ENCODE measurements around the gene ZSWIM5. TPM values are rescaled to one million over a fixed set of nuclear protein-coding genes. Genes with fewer than 3 reads are reported as not detected.

The ZSWIM5 gene
- polyA plus RNA-seq, 1 experiment = 0.15 TPM

- ChIA-PET CTCF (interaction anchor here (0.6 kb wide), 2 partner anchors 11 to 481 kb away, joined by 3 to 4 read pairs; no protein-coding TSS in a partner anchor), POLR2A (no interaction called here)
- TF ChIP-seq CTCF (IDR thresholded peaks at IDR 0.05; ENCODE audit: insufficient read depth, low read depth, low read length) = no peak
- H3K36me3 ChIP-seq (ENCODE audit: control insufficient read depth, insufficient read depth, low read length) = no peaks in the 10 kb centered on the region
- peaks cover 8% of the 10 kb centered on the region for H3K27me3 ChIP-seq (ENCODE audit: control insufficient read depth, insufficient read depth, low read length)
- DNase-seq (ENCODE audit: low read depth) = no peak
- H3K4me3 ChIP-seq (ENCODE audit: low read depth, low read length) = no peak overlapping the region
Measured at GRCh38 chr1:45200906-45201500, 5.4 kb downstream of the ZSWIM5 start.

GRCh38 chr1:45200435-45200834 is 6.0 kb downstream of the ZSWIM5 start:
- no peak for DNase-seq (ENCODE audit: low read depth)
- ChIA-PET CTCF (interaction anchor here (0.6 to 0.7 kb wide), 2 partner anchors 11 to 186 kb away, joined by 4 read pairs; no protein-coding TSS in a partner anchor), POLR2A (no interaction called here)
- TF ChIP-seq CTCF (IDR thresholded peaks at IDR 0.05; ENCODE audit: insufficient read depth, low read depth, low read length) = no peak
- Histone ChIP-seq H3K27me3 (ENCODE audit: control insufficient read depth, insufficient read depth, low read length) (peaks cover 8% of the 10 kb centered on the region), H3K4me3 (ENCODE audit: low read depth, low read length) (no peak overlapping the region), H3K36me3 (ENCODE audit: control insufficient read depth, insufficient read depth, low read length) (no peaks in the 10 kb centered on the region)

DNA sequence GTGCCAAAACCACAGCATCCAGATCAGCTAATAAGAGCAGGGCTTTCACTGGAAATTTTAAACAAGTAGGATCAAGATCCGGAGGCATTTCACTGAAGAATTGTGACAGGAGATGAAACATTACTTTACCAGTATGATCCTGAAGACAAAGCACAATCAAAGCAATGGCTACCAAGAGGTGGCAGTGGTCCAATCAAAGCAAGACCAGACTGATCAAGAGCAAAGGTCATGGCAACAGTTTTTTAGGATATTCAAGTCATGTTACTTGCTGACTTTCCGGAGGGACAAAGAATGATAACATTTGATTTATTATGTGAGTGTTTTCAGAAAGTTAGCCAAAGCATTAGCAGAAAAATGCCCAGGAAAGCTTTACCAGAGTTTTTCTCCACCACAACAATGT is 8.2 kb downstream of the ZSWIM5 start:
- Histone ChIP-seq H3K27me3 (ENCODE audit: control insufficient read depth, insufficient read depth, low read length) (peaks cover 2% of the 10 kb centered on the region; the same call in 1 of the 2 replicates), H3K4me3 (ENCODE audit: low read depth, low read length) (no peak overlapping the region), H3K36me3 (ENCODE audit: control insufficient read depth, insufficient read depth, low read length) (no peaks in the 10 kb centered on the region)
- ChIA-PET POLR2A (no interaction called here), CTCF (no interaction called here)
- no peak for DNase-seq (ENCODE audit: low read depth)
- TF ChIP-seq CTCF (IDR thresholded peaks at IDR 0.05; ENCODE audit: insufficient read depth, low read depth, low read length) = no peak

GRCh38 chr1:45196863-45197262 is 9.5 kb downstream of the ZSWIM5 start:
- Histone ChIP-seq H3K4me3 (ENCODE audit: low read depth, low read length) (no peak overlapping the region), H3K27me3 (ENCODE audit: control insufficient read depth, insufficient read depth, low read length) (peaks cover 2% of the 10 kb centered on the region; the same call in 1 of the 2 replicates), H3K36me3 (ENCODE audit: control insufficient read depth, insufficient read depth, low read length) (no peaks in the 10 kb centered on the region)
- ChIA-PET POLR2A (no interaction called here), CTCF (interaction anchor here (0.9 to 1.3 kb wide), 2 partner anchors 105 to 153 kb away, joined by 3 read pairs; no protein-coding TSS in a partner anchor)
- no peak for TF ChIP-seq CTCF (IDR thresholded peaks at IDR 0.05; ENCODE audit: insufficient read depth, low read depth, low read length)
- DNase-seq (ENCODE audit: low read depth) = no peak

- no peak for TF ChIP-seq CTCF (IDR thresholded peaks at IDR 0.05; ENCODE audit: insufficient read depth, low read depth, low read length)
- ChIA-PET POLR2A (no interaction called here), CTCF (no interaction called here)
- Histone ChIP-seq H3K36me3 (ENCODE audit: control insufficient read depth, insufficient read depth, low read length) (no peaks in the 10 kb centered on the region), H3K27me3 (ENCODE audit: control insufficient read depth, insufficient read depth, low read length) (no peaks in the 10 kb centered on the region), H3K4me3 (ENCODE audit: low read depth, low read length) (no peak overlapping the region)
- DNase-seq (ENCODE audit: low read depth) = no peak
Measured at GRCh38 chr1:45191418-45191783, 15.0 kb downstream of the ZSWIM5 start.
